ENCODE results near the gene ZYG11B.
"Not testable (repeated sequence)": the region's sequence is repeated elsewhere in the genome, so short reads cannot be mapped to it uniquely, and the experiment has no call there.

The ZYG11B gene

DNA sequence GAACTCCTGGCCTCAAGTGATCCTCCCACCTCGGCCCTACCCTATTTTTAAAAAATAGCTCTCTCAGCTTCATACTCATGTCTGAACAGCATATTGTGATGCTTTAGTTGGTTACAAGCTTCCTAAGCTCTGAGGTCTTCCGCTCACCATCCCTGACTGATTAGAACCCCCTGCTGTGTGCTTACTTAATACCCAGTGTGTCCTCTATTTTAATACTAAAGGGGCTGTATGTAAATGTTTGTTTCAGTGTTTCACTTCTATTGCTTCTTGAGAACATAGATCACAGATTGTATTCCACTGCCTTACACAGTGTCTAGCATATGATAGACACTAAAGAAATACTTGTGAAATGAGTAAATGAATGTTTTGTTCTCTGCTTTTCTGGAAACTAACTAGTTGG lies 29.8 kb downstream of the ZYG11B start:
- DNase-seq (ENCODE audit: low read depth): no peak
- H3K4me3 ChIP-seq (ENCODE audit: low read length): no peak overlapping the region
- TF ChIP-seq, protein P1, sequence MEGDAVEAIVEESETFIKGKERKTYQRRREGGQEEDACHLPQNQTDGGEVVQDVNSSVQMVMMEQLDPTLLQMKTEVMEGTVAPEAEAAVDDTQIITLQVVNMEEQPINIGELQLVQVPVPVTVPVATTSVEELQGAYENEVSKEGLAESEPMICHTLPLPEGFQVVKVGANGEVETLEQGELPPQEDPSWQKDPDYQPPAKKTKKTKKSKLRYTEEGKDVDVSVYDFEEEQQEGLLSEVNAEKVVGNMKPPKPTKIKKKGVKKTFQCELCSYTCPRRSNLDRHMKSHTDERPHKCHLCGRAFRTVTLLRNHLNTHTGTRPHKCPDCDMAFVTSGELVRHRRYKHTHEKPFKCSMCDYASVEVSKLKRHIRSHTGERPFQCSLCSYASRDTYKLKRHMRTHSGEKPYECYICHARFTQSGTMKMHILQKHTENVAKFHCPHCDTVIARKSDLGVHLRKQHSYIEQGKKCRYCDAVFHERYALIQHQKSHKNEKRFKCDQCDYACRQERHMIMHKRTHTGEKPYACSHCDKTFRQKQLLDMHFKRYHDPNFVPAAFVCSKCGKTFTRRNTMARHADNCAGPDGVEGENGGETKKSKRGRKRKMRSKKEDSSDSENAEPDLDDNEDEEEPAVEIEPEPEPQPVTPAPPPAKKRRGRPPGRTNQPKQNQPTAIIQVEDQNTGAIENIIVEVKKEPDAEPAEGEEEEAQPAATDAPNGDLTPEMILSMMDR (conservative IDR thresholded peaks at IDR 0.05; ENCODE audit: low read depth, low read length): no peak

DNA sequence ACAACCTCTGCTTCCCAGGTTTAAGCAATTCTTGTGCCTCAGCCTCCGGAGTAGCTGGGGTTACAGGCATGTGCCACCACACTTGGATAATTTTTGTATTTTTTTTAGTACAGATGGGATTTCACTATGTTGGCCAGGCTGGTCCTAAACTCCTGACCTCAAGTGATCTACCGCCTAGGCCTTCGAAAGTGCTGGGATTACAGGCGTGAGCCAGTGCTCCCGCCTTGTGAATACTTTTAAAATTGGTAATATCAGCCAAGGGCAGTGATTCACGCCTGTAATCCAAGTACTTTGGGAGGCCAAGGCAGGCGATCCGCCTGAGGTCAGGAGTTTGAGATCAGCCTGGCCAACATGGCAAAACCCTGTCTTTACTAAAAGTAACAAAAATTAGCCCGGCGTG lies 33.7 kb downstream of the ZYG11B start:
- no peak overlapping the region for H3K4me3 ChIP-seq (ENCODE audit: low read length)
- DNase-seq (ENCODE audit: low read depth): no peak
- TF ChIP-seq, protein P1 (conservative IDR thresholded peaks at IDR 0.05; ENCODE audit: low read depth, low read length): no peak

DNA sequence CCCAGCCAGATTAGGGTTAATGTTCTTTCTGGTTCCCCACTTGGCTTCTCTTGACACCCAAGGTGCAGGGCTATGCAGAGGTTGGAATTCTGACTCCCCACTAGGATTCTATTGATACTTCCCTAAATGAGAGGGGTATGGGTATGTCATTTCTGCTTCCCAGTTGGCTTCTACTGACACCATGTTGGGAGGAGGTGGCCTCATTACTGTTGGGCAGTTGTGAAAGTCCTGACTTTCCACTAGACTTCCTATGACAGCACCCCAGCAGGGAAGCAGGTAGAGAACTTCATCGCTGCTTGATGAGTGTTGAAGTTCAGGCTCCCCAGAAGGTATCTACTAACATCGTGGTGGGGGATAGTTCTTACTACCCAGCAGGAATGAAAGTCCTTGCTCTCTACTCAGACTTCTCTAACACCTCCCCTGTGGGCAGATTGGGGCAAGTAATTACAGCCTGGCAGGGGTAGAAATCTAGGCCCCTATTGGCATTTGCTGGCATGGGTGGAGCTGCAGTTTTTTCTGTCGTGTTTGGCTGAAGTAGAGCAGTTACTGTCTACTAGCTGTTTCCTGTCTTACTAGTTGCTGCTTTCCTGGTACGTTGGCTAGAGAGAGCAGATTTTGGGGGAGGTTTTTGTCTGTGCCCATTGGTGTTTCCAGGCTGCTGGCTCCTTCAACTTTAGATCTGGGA lies 41.5 kb downstream of the ZYG11B start:
- TF ChIP-seq, protein P1 (conservative IDR thresholded peaks at IDR 0.05; ENCODE audit: low read depth, low read length): no peak
- DNase-seq (ENCODE audit: low read depth): no peak
- H3K4me3 ChIP-seq (ENCODE audit: low read length): no peak overlapping the region

DNA sequence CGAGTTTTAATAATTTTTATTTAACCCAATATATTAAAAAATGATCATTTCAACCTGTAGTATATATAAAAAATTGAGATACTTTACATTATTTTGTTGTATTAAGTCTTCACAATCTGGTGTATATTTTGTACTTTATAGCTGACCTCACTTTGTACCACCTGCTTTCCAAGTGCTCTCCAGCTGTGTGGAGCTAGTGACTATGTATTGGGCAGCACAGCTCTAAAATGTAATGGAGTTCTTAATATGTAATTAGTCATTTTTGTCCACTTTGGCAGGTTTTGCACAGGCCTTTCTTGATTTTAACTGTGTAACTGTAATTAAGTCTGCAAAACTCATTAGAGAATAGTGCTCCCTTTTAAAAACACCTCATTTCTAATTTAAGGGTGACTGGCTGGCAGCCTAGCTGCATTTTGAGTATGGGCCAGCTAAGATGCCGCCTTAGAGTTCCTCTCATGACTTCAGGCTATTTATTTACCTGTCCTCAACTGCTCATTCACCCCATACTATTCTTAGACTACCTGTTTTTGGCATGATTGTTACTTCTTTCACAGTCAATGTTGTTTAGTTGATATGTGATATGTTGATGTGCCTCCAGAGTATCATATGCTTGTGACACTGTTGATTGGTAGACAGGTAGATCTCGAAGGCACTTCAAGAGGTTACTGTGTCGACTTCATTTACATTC lies 43.2 kb downstream of the ZYG11B start:
- TF ChIP-seq, protein P1 (conservative IDR thresholded peaks at IDR 0.05; ENCODE audit: low read depth, low read length): no peak

DNA sequence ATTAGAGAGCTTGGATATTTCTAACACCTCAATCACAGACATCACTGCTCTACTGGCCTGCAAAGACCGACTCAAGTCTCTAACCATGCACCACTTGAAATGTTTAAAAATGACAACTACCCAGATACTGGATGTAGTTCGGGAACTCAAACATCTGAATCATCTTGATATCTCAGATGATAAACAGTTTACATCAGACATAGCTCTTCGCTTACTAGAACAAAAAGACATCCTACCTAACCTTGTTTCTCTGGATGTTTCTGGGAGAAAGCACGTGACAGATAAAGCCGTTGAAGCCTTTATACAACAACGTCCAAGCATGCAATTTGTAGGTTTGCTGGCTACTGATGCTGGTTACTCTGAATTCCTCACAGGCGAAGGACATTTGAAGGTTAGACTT lies 45.1 kb downstream of the ZYG11B start:
- H3K4me3 ChIP-seq (ENCODE audit: low read length): no peak overlapping the region
- DNase-seq (ENCODE audit: low read depth): no peak
- TF ChIP-seq, protein P1 (conservative IDR thresholded peaks at IDR 0.05; ENCODE audit: low read depth, low read length): no peak

More for the DNA sequence above, 43.2 kb downstream of the ZYG11B start:
- DNase-seq (ENCODE audit: low read depth): no peak
- H3K4me3 ChIP-seq (ENCODE audit: low read length): no peak overlapping the region

DNA sequence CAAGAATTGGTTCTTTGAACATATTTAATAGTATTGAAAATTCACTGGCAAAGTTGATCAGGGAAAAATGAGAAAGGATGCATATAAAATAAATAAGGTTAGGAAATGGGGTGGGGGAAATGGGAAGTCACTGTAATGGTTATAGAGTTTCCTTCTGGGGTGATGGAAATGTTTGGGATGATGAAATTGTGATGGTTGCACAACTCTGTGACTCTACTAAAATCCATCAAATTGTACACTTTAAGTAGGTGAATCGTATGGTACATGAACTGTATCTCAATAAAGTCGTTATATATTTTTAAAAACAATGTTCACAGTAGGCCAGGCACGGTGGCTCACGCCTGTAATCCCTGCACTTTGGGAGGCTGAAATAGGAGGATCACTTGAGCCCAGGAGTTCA lies 59.9 kb downstream of the ZYG11B start:
- H3K4me3 ChIP-seq (ENCODE audit: low read length): no peak overlapping the region
- DNase-seq (ENCODE audit: low read depth): no peak
- TF ChIP-seq, protein P1 (conservative IDR thresholded peaks at IDR 0.05; ENCODE audit: low read depth, low read length): no peak

DNA sequence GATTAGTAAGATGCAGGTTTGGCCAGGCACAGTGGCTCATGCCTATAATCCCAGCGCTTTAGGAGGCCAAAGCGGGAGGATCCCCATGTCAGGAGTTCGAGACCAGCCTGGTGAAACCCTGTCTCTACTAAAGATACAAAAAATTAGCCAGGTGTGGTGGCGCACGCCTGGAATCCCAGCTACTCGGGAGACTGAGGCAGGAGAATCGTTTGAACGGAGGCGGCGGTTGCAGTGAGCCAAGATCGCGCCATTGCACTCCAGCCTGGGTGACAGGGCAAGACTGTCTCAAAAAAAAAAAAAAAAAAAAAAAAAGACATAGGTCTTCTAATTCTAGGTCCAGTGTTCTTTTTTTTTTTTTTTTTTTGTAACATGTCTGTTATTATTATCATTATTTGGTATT lies 64.2 kb downstream of the ZYG11B start:
- H3K4me3 ChIP-seq (ENCODE audit: low read length); DNase-seq (ENCODE audit: low read depth): not testable (repeated sequence)
